ENCODE results near the gene EXOSC5.

Gene EXOSC5

DNA sequence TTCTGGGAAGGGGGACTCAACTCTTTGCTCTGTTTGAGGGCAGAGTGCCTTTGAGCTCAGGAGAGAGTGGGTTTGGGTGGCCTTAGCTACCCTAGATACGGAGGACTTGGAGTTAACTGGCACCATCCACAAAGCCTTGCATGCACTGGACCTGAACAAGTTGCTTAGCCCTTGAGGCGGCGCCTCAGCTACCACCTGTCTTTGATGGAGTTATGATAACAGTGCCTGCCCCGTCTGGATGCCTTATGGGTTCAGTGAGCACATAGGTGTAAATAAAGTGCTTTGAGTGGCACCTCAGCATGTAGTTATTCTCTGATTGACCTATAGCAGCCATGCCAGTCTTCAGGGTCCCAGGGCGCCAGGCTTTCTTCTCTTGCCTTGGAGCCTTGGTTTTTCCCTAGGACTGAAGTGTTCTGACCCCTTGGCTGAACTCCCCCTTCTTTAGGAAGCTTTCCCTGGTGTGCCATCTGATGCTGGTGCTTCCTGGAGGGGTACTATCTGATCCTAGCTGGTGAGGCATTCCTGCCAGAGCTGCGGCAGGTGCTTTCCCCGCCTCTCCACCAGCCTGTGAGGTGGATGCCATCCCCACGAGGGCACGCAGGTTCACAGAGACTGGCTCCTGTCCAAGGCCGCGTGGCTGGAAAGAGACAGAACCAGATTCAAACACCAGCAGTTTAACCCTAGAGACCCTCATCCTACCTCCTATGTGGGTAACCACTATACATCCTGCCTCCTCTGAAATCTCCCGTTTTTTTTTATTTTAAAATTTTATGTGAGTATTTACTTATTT is 6.2 kb upstream of the EXOSC5 start:
- Histone ChIP-seq H3K4me2 (ENCODE audit: low read length) (no peak overlapping the region), H3K27ac (ENCODE audit: low read depth, low read length, poor library complexity, severe bottlenecking) (no peak overlapping the region)

DNA sequence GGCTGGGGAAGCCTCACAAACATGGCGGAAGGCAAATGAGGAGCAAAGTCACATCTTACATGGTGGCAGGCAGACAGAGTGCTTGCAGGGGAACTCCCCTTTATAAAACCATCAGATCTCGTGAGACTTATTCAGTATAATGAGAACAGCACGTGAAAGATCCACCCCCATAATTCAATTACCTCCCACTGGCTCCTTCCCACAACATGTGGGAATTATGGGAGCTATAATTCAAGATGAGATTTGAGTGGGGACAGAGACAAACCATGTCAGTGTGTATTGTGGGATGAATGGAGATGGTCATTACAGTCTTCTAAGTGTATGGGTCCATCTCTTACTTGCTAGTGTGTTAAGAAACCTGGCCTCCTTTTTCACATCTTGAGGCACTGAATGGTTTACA is 4.9 kb upstream of the EXOSC5 start:
- no peak for TF ChIP-seq EZH2 (IDR thresholded peaks at IDR 0.05; ENCODE audit: borderline replicate concordance, low read length)
- TF ChIP-seq CTCF (IDR thresholded peaks at IDR 0.05; ENCODE audit: low read length) = no peak
- Histone ChIP-seq H3K4me1 (ENCODE audit: insufficient read depth, low read length, severe bottlenecking) (peaks cover 13% of the 10 kb centered on the region), H3K27me3 (ENCODE audit: insufficient read depth, low read length) (no peaks in the 10 kb centered on the region), H3K9me2 (ENCODE audit: low read depth, low read length) (no peaks in the 10 kb centered on the region), H4K20me1 (ENCODE audit: insufficient read depth, low read length) (no peaks in the 10 kb centered on the region), H3K4me3 (ENCODE audit: low read depth, low read length, poor library complexity, severe bottlenecking) (no peak overlapping the region), H3K79me2 (ENCODE audit: insufficient read depth, low read length) (peaks cover 15% of the 10 kb centered on the region), H3K4me2 (ENCODE audit: low read length) (no peak overlapping the region), H3F3A (ENCODE audit: insufficient read depth, low read length) (no peaks in the 10 kb centered on the region), H3K27ac (ENCODE audit: low read depth, low read length, poor library complexity, severe bottlenecking) (no peak overlapping the region), H2AFZ (ENCODE audit: low read length) (no peak overlapping the region), H3K9ac (ENCODE audit: low read length) (no peak overlapping the region), H3K9me3 (ENCODE audit: low read length) (no peaks in the 10 kb centered on the region), H3K36me3 (ENCODE audit: insufficient read depth, low read length) (no peaks in the 10 kb centered on the region)

More for the DNA sequence above, 6.2 kb upstream of the EXOSC5 start:
- no peak overlapping the region for H3K4me3 ChIP-seq (ENCODE audit: low read depth, low read length, poor library complexity, severe bottlenecking)
- H3F3A ChIP-seq (ENCODE audit: insufficient read depth, low read length) = no peaks in the 10 kb centered on the region
- H3K9ac ChIP-seq (ENCODE audit: low read length) = no peak overlapping the region
- TF ChIP-seq EZH2 (IDR thresholded peaks at IDR 0.05; ENCODE audit: borderline replicate concordance, low read length) (no peak), CTCF (IDR thresholded peaks at IDR 0.05; ENCODE audit: low read length) (no peak)
- H2AFZ ChIP-seq (ENCODE audit: low read length) = no peak overlapping the region
- H3K79me2 ChIP-seq (ENCODE audit: insufficient read depth, low read length) = peaks cover 8% of the 10 kb centered on the region
- H3K9me2 ChIP-seq (ENCODE audit: low read depth, low read length) = no peaks in the 10 kb centered on the region
- no peaks in the 10 kb centered on the region for H4K20me1 ChIP-seq (ENCODE audit: insufficient read depth, low read length)
- H3K9me3 ChIP-seq (ENCODE audit: low read length) = no peaks in the 10 kb centered on the region
- H3K36me3 ChIP-seq (ENCODE audit: insufficient read depth, low read length) = no peaks in the 10 kb centered on the region
- H3K4me1 ChIP-seq (ENCODE audit: insufficient read depth, low read length, severe bottlenecking) = peaks cover 9% of the 10 kb centered on the region
- H3K27me3 ChIP-seq (ENCODE audit: insufficient read depth, low read length) = no peaks in the 10 kb centered on the region

GRCh38 chr19:41401483-41401882 is 4.3 kb upstream of the EXOSC5 start:
- H3K27ac ChIP-seq (ENCODE audit: low read depth, low read length, poor library complexity, severe bottlenecking) = no peak overlapping the region
- H3K9ac ChIP-seq (ENCODE audit: low read length) = no peak overlapping the region
- H3K79me2 ChIP-seq (ENCODE audit: insufficient read depth, low read length) = peaks cover 15% of the 10 kb centered on the region
- H2AFZ ChIP-seq (ENCODE audit: low read length) = no peak overlapping the region
- H3K4me2 ChIP-seq (ENCODE audit: low read length) = no peak overlapping the region
- TF ChIP-seq CTCF (IDR thresholded peaks at IDR 0.05; ENCODE audit: low read length) = no peak
- no peak for TF ChIP-seq EZH2 (IDR thresholded peaks at IDR 0.05; ENCODE audit: borderline replicate concordance, low read length)
- no peaks in the 10 kb centered on the region for H3K36me3 ChIP-seq (ENCODE audit: insufficient read depth, low read length)
- H3K4me3 ChIP-seq (ENCODE audit: low read depth, low read length, poor library complexity, severe bottlenecking) = no peak overlapping the region
- no peaks in the 10 kb centered on the region for H3K9me2 ChIP-seq (ENCODE audit: low read depth, low read length)
- H4K20me1 ChIP-seq (ENCODE audit: insufficient read depth, low read length) = no peaks in the 10 kb centered on the region
- H3F3A ChIP-seq (ENCODE audit: insufficient read depth, low read length) = no peaks in the 10 kb centered on the region
- H3K4me1 ChIP-seq (ENCODE audit: insufficient read depth, low read length, severe bottlenecking) = peaks cover 14% of the 10 kb centered on the region
- no peaks in the 10 kb centered on the region for H3K27me3 ChIP-seq (ENCODE audit: insufficient read depth, low read length)
- no peaks in the 10 kb centered on the region for H3K9me3 ChIP-seq (ENCODE audit: low read length)
